8988T (cell line): ENCODE data around the gene COL18A1.
A peak's percentile ranks its signal among the peaks of the same experiment; 100 is the strongest.
"Not testable (repeated sequence)": the region's sequence is repeated elsewhere in the genome, so short reads cannot be mapped to it uniquely, and the experiment has no call there.

Source experiments
- DNase-seq: peaks from one replicate; pipeline ENCODE4 v3.0.0; 2011

COL18A1 gene

GRCh38 chr21:45551783-45552695, 147.1 kb downstream of the COL18A1 start:
- no peak for DNase-seq

- no peak for DNase-seq
These were observed 147.9 kb downstream of the COL18A1 start for GRCh38 chr21:45552696-45553391.

- DNase-seq = peak; percentile 79
These were observed 149.7 kb downstream of the COL18A1 start for GRCh38 chr21:45554477-45555175.

GRCh38 chr21:45555251-45555556, 150.2 kb downstream of the COL18A1 start:
- DNase-seq = no peak

- peak; percentile 90 for DNase-seq
These were observed 150.8 kb downstream of the COL18A1 start for GRCh38 chr21:45555557-45556301.

- no peak for DNase-seq
These were observed 151.3 kb downstream of the COL18A1 start for GRCh38 chr21:45556302-45556644.

GRCh38 chr21:45556645-45557615, 152.0 kb downstream of the COL18A1 start:
- no peak for DNase-seq

GRCh38 chr21:45557616-45558043, 152.7 kb downstream of the COL18A1 start:
- DNase-seq = no peak

- no peak for DNase-seq
These were observed 153.2 kb downstream of the COL18A1 start for GRCh38 chr21:45558044-45558721.

- no peak for DNase-seq
These were observed 154.5 kb downstream of the COL18A1 start for GRCh38 chr21:45559216-45560105.

GRCh38 chr21:45560106-45561021, 155.4 kb downstream of the COL18A1 start:
- DNase-seq = no peak

- DNase-seq = not testable (repeated sequence)
These were observed 156.3 kb downstream of the COL18A1 start for GRCh38 chr21:45561241-45561640.

GRCh38 chr21:45562402-45562801, 157.4 kb downstream of the COL18A1 start:
- no peak for DNase-seq

- DNase-seq = no peak
These were observed 158.0 kb downstream of the COL18A1 start for GRCh38 chr21:45562965-45563364.
